HG03521 (cell line): ENCODE results near the gene CCL15.
"Not testable (repeated sequence)": the region's sequence is repeated elsewhere in the genome, so short reads cannot be mapped to it uniquely, and the experiment has no call there.

Experiments used
- ATAC-seq: cut with Tn5 transposase; IDR thresholded peaks from one replicate; pipeline ENCODE4 v1.9.1; 2021; ENCODE audit warnings: mild to moderate bottlenecking, moderate library complexity; ENCODE audit not compliant: unreplicated experiment

Gene CCL15, protein sequence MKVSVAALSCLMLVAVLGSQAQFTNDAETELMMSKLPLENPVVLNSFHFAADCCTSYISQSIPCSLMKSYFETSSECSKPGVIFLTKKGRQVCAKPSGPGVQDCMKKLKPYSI

DNA sequence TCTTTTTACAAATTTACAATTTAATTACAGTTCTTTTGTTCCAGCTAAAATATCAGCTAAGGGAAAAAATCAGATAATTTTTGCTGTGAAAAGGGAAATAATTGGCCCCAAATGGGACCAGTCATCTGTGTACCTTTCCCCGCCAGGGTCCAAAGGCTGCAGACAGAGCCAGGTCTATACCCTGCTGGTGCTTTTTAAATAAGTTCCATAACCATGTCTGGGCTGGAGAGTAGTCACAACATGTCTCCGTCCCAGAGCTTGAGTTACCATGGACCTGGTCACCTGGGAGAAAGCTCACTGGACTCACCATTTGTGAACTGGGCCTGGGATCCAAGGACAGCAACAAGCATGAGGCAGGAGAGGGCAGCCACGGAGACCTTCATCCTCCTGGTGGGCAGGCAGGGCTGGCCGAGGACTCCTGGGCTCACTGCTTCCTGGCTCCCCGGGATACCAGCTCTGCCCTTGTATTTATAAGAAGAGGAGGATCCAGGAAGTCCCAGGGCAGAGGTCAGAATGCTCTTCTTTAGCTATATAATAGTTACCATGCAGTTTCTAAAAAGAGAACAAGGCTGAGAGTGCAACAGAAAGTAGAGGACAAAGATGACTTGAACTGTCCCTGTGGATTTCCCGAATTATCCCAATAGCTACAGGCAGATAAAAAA is at the start of gene CCL15:
TSS of gene CCL15 (minus strand) at position 444 of the 662 bp plus-strand sequence. CDS start at position 383, 61 bp downstream.
- no peak for ATAC-seq

DNA sequence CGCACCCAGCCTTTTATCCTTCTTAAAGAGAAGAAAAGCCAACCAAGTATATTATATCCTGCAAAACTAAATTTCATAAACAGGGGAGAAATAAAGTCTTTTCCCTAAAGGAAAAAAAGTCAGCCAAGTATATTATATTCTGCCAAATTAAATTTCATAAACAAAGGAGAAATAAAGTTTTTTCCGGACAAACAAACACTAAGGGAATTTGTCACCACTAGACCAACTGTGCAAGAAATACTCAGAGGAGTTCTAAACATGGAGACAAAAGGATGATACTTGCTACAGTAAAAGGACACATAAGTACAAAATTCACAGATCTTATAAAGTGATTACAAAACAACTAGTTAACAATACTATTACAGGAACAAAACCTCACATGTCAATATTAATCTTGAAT is 48.3 kb upstream of the CCL15 start:
- no peak for ATAC-seq

DNA sequence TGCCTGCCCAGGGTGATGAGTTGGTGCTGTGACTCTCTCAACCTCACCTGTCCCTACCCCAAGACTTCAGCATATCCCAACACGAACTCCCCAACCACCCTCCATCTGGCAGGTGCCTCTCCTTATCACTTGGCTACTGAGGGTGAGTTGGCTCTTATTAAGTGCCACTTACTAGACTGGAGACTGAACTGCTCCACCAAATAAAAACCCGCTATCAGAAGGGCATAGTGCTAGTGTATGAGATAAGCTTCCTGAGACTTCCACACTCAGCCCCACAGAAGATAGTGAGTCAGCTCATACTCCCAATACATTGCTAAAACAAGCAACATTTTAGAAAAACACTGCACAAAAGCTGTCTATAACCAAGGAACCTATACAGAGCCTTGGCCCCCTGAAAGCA is 46.7 kb upstream of the CCL15 start:
- ATAC-seq: no peak

DNA sequence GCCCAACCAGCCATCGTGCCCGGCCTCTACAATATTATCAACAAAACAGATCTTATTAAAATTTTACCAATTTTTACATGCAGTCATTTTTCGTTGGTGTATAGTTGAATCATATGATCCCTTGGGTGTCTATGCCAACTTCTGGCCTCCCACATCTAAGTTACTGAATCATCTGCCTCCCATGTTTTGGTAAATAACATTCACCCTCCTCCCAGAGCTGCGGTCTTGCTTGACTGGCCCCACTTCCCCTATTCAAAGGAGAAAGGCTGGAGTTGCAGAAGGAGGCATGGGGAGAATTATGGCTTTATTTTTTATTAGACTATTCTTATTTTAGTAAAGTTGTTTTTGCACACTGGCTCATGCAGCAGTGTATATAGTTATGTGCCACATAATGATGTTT is 34.9 kb upstream of the CCL15 start:
- ATAC-seq: no peak

DNA sequence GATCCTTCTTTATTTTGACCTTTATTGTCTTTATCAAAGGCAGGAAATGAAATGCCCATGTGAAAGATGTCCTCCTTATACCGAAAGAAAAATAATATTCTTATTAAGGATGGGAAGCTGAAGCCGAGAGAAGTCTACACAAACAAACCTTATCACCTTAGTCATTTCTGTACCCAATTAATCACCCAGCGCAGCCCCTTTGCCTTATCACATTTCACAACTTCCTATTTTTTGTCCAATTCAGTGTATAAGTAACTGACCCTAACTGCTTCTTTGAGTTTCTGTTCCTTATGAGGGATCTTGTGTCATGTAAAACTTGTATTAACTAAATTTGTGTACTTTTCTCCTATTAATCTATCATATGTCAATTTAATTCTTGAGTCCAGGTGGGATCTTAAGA is 32.8 kb upstream of the CCL15 start:
- ATAC-seq: no peak

DNA sequence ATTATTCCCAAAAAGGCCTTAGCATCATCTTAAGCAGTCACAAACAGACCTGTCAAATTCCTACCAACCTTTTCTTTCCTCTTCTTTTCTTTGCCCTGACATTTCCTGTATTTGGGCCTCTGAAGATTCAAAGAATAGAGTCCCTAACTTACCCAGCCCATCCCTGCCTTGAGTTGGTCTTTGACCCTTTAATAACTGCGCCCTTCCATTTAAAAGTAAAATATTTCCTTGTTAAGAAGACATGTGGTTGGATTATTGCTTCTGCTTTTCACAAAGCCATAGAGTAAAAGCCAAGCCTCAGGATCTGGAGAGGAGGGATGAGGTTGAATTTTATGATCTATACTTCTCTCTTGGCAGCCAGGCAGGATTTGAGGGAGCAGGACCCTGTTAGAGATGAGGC is 29.6 kb upstream of the CCL15 start:
- no peak for ATAC-seq

DNA sequence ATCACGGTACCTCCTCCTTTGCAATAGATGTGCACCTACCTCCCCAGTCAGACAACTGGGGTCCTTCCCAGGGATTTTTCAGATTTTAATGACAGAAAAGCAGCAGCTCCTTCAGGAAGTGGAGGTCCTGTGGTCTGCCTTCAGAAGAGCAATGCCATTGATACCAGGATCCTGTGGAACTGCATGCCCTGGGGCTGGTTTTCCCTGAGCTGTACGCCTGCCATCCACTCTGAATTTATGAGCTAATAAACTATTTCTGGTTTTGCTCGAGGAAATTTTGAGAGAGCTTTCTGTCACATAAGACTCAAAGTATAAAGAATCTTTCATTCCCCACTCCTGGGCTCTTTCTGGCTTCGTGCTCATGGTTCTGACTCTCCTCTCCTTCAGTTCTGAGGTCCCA is 26.4 kb upstream of the CCL15 start:
- ATAC-seq: no peak

DNA sequence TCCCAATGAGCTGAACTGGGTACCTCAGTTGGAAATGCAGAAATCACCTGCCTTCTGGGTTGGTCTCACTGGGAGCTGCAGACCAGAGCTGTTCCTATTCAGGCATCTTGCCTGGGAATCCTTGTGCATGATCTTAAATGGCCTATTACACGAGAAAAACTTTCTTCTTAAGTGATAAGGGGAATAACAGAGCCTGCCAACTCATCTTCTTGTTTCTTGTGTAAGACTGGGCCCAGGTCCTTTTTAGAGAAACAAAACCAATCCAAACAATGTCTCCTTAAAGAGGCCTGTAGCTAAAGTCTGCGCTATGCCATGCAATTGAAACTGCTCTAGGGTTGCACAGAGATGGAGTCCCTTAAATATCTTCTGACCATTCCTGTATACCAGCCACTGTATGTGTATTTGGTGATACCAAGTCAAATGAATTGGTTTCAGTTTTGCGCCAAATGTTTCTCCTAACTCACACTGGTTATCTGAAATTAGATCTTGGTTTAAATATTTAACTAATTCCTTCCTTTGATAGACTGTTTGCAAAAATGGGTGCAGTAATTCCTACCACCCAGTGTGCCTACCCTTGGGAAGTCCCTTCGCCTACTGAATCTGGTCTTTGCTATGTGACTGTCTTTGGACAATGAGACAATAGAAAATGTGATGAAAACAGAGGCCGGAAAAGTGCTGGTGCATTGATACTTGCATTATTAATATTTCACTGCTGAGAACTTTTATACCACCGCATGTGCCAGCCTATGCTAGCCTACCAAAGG is 22.9 kb upstream of the CCL15 start:
- no peak for ATAC-seq

DNA sequence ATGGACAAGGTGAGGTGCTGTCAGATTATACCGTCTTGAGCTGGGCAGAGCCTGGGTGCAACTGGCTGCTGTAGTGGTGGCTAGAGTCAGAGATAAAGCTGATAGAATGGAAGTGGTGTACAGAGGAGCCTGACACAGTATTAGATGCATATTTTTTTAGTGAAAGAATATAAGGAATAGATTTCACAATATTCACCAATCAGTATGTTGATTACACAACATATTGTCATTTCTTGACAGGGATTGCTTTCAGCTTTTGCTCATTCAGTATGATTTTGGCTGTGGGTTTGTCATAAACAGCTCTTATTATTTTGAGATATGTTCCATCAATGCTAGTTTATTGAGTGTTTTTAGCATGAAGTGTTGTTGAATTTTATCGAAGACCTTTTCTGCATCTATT is 18.1 kb upstream of the CCL15 start:
- no peak for ATAC-seq

DNA sequence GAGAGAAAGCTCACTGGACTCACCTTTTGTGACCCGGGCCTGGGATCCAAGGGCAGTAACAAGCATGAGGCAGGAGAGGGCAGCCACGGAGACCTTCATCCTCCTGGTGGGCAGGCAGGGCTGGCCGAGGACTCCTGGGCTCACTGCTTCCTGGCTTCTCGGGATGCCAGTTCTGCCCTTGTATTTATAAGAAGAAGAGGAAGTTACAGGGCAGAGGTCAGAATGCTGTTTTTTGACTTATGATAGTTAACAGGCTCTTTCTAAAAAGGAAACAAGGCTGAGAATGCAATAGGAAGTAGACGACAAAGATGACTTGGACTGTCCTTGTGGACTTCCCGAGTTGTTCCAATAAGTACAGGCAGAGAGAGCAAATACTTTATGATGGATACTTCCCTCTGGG is 16.4 kb upstream of the CCL15 start, which contains the start of gene CCL23:
TSS of gene CCL23 (minus strand) at position 174 of the 400 bp plus-strand sequence. CDS start at position 99, 75 bp downstream.
- no peak for ATAC-seq

DNA sequence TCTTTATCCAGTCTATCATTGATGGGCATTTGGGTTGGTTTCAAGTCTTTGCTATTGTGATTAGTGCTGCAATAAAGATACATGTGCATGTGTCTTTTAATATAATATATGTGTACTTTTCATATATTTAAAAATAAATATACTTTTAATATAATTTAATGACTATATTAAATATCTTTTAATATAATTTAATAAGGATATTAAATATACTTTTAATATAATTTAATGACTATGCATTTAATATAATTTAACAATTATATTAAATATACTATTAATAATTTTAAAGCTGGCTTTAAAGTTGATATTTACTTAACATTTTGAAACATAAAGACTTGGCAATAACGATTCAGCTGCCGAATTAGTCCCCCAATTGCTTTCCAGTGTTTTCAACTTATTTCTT is 15.2 kb upstream of the CCL15 start:
- no peak for ATAC-seq

DNA sequence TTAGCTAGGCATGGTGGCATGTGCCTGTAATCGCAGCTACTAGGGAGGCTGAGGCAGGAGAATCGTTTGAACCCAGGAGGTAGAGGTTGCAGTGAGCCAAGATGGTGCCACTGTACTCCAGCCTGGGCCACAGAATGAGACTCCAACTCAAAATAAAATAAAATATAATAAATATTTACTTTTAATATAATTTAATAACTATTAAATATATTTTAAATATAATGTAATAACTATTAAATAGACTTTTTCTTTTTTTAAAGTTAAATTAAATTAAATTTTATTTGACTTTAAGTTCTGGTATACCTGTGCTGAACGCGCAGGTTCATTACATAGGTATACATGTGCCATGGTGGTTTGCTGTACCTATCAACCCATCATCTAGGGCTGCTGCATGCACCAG is 14.5 kb upstream of the CCL15 start:
- ATAC-seq: not testable (repeated sequence)

DNA sequence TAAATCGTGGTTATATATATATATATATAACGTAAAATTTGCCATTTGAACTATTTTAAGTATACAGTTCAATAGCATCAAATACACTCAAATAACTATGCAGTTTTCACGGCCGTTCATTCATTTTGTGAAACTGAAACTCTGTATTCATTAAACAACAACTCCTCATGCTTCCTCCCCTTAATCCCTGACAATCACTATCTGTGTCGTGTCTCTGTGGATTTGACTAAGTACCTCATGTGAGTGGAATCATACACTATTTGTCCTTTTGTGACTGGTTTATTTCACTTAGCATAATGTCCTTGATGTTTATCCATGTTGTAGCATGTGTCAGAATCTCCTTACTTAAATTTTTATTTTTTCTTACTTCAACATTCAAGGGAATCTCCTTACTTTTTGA is 13.6 kb upstream of the CCL15 start:
- ATAC-seq: no peak

DNA sequence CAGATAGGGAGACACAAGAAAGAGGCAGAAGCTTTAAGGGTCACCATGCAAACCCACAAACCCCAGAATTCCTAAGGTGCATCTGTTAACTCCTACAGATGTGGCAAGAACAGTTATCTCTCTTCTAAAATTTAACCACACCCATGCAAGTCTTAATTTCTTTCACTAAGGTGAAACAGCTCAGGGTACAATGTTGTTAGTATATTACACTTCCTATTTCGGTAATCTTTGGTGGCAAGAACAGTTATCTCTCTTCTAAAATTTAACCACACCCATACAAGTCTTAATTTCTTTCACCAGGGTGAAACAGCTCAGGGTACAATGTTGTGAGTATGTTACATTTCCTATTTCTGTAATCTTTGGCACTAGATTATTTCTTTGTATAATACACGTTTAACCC is 9.8 kb upstream of the CCL15 start:
- ATAC-seq: no peak

DNA sequence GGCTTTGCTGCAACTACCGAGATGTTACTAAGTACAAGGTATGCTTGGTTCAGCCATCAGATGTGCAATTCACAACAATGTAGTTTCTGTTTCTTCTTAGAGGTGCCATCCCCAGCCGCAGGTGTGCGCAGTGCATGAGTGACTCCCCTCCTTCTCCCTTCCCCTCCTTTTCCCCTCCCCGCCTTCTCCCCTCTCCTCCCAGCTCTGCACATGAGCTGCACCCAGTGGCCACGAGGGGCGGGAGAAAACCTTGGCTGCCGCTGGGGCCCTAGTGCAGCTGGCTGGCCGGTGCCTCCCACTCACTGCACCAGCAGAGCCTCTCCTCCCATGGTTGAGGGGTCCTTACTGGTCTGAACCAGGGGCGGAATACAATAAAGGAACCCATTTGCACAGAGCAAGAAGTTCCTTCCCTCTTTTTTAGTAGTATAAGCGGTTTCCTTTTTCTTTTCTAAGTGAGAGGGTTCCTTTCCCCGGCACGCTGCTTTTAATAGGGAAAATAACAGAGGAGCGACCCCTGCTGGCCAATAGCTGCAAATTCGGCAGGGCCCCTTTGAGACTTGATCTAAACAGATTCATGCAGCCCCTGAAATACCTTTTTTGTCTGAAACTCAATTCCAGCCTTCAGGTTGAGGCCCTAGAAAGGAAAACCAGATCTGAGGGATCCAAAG is 7.8 kb upstream of the CCL15 start:
- no peak for ATAC-seq

DNA sequence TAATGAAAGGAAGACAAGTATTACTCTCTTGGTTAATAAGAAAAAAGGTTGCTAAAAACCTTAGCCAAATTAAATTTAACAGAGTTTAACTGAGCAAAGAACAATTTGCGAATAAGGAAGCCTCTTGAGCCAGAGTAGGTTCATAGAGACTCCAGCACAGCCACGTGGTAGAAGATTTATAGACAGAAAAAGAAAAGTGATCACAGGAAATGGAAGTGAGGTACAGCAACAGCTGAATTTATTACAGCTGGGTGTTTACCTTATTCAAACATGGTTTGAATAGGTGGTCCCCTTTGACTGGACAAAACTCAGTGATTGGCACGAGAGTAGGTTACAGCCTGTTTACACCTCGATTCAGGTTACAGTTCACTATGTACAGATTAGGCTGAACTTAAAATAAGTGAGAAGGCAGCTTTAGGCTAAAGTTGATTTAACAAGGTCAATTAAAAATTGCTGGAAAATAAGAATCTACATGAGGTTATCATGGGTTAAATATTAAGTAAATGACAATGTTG is 3.3 kb upstream of the CCL15 start:
- ATAC-seq: no peak

DNA sequence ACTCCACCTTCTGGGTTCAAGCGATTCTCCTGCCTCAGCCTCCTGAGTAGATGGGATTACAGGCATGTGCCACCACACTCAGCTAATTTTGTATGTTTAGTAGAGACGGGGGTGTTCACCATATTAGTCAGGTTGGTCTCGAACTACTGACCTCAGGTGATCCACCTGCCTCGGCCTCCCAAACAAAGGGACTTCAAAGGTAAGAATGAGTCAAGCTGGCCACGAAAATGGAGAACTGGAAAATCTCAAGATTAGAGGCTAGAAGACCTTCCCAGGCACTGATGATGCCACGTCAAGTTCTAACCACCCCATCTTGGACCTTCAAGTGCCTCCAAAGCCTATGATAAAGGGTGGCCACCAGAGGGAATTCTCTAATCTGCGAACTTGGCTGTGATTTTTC is 1.3 kb upstream of the CCL15 start:
- no peak for ATAC-seq

DNA sequence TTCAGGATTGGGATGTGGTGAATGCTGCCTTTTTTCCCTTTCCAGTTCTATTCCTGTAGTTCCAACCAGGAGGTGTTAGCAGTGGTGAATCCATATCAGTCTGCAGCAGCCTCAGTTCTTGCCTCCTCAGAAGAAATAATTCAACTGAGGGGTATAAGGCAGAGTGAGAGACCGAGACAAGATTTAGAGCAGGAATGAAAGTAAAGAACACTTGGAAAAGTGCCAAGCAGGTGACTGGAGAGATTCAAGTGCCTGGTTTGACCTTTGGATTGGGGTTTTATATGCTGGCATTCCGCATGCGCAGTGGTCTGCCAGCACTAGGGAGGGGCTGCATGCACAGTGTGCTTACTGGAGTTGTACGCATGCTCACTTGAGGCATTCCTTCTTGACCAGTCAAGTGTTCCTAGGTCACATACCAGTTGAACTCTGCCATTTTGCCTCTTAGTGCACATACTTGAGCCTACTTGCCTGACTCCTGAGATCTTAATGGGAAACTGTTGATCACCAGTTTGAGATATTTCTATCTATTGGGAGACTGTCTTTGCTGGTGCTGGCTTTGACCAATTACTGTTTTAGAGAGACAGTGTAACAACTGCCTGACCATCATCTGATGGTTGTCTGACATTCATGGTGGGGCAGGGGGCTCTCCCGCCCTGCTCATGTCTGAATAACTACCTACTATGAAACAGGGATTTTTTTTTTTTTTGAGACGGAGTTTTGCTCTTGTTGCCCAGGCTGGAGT is 680 bp upstream of the CCL15 start:
- ATAC-seq: no peak

DNA sequence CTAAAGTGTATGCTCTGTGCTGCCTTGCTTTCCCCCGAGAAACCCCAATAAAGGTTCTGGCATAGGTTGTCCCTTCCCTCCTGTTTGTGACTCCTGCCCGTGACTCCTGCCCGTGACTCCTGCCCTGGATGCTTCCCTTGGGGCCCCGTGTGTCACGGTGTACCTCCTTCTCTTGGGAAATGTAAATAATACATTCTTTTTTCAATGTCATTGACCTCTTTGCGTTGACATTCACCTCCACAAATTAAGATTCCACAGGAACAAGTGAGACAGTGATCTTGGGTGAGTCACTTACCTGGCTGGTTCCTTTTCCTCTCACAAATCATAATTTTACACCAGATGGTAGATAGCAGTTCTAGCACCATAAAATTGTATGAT is 632 bp downstream of the CCL15 start:
- ATAC-seq: no peak

DNA sequence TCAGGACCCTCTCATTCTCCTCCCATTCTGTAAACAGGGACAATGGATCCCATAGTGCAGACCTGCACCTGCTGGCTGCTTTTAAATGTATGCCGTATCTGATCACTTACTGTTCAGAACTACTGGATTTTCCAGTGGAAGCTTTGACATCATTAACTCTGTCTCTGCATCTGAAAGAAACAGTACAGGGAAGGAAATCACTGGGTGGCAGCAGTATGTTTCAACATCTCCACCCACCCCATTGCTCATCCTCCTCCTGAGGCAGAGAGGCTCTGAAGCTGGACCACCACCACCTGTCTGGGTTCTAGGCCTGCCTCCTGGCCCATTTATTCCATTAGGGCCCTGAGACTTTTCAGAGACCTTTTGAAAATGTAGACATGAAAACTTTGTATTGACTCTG is 2.6 kb downstream of the CCL15 start:
- ATAC-seq: no peak

DNA sequence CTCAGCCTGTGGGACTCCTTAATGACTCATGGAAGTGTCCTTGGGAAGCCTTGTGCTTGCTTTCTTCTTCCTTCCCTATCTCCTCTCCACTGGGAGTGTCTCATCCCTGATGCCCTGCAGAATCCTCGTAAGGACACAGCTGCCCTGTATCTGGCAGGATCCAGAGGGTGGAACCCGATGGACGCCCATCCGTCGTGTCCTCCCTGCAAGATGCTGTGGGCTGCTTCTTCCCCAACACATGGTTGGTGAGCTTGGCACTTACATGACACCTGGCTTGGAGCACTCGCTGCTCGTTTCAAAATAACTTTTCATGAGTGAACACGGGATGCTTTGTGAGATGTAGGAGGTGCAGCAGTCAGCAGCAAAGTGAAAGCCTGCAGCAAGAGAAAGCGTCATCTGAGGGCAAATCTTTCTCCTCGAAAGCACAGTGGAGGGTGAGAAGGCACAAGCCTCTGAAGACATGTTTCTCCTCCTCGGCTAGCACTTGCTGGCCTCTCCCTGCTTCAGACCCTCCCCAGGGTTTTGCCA is 3.3 kb downstream of the CCL15 start:
- no peak for ATAC-seq
